CD14-positive monocyte (primary cell): ENCODE measurements around the gene PPTC7. TPM values are rescaled to one million over a fixed set of nuclear protein-coding genes. Genes with fewer than 3 reads are reported as not detected.

Source experiments
- DNase-seq, 3 donors: peaks; one replicate each; pipeline ENCODE4 v3.0.0-alpha.2; 2011 to 2022
- H2AFZ ChIP-seq: 2 replicates; pipeline ENCODE4 v1.6.0; 2012; ENCODE audit warnings: mild to moderate bottlenecking, low read depth, low read length, inconsistent platforms; ENCODE audit not compliant: insufficient read depth, poor library complexity, severe bottlenecking
- H3K27ac ChIP-seq, 2 donors: 1 replicate in 1 of 2; 2 replicates in 1 of 2; pipeline ENCODE4 v1.5.1; 2012 to 2013; ENCODE audit warnings: low read length in 2 of 2, control low read depth in 1 of 2, inconsistent platforms in 1 of 2, low read depth in 1 of 2, mild to moderate bottlenecking in 1 of 2
- H3K27me3 ChIP-seq, 2 donors: one replicate each; pipeline versions ENCODE4 v1.6.0 to v1.6.1; 2011 to 2013; ENCODE audit warnings: low read length in 2 of 2; ENCODE audit not compliant: control insufficient read depth in 2 of 2, insufficient read depth in 2 of 2
- H3K36me3 ChIP-seq, 2 donors: replicated peaks in 1 of 2; 1 replicate in 1 of 2; 2 replicates in 1 of 2; pipeline versions ENCODE4 v1.5.1 to v1.6.1; 2012 to 2013; ENCODE audit warnings: low read length in 2 of 2, control low read depth in 1 of 2, inconsistent platforms in 1 of 2, mild to moderate bottlenecking in 1 of 2; ENCODE audit not compliant: insufficient read depth in 2 of 2, control insufficient read depth in 1 of 2
- H3K4me1 ChIP-seq, 2 donors: 1 replicate in 1 of 2; 2 replicates in 1 of 2; pipeline versions ENCODE4 v1.5.1 to v1.6.1; 2012 to 2013; ENCODE audit warnings: low read length in 2 of 2, control low read depth in 1 of 2, inconsistent platforms in 1 of 2, mild to moderate bottlenecking in 1 of 2, moderate library complexity in 1 of 2; ENCODE audit not compliant: insufficient read depth in 2 of 2, control insufficient read depth in 1 of 2
- H3K4me2 ChIP-seq: replicated peaks from 2 replicates; pipeline ENCODE3; 2012; ENCODE audit warnings: low read length, moderate library complexity, mild to moderate bottlenecking; ENCODE audit not compliant: poor library complexity, severe bottlenecking; ENCODE audit errors: extremely low read depth
- H3K4me3 ChIP-seq, 3 experiments: fragments of 200-600 bp in 1 of 3; sonication (generic) in 1 of 3; replicated peaks in 1 of 3; 1 replicate in 2 of 3; 2 replicates in 1 of 3; pipeline ENCODE4 v1.5.1; 2011 to 2013; ENCODE audit warnings: low read length in 3 of 3, mild to moderate bottlenecking in 3 of 3, control low read depth in 2 of 3, low read depth in 2 of 3, inconsistent platforms in 1 of 3, moderate library complexity in 1 of 3
- H3K79me2 ChIP-seq: 2 replicates; pipeline ENCODE4 v1.6.0; 2012; ENCODE audit warnings: mild to moderate bottlenecking, control low read depth, inconsistent platforms, low read length, moderate library complexity; ENCODE audit not compliant: insufficient read depth
- H3K9ac ChIP-seq: 2 replicates; pipeline ENCODE4 v1.6.0; 2017; ENCODE audit warnings: low read length, mild to moderate bottlenecking; ENCODE audit not compliant: insufficient read depth, poor library complexity, severe bottlenecking
- H3K9me3 ChIP-seq, 2 donors: replicated peaks in 1 of 2; 1 replicate in 1 of 2; 2 replicates in 1 of 2; pipeline versions ENCODE4 v1.5.1 to v1.6.1; 2012 to 2013; ENCODE audit warnings: low read length in 2 of 2, control low read depth in 1 of 2; ENCODE audit not compliant: control insufficient read depth in 1 of 2, insufficient read depth in 1 of 2
- H4K20me1 ChIP-seq: 2 replicates; pipeline ENCODE4 v1.6.0; 2012; ENCODE audit warnings: mild to moderate bottlenecking, low read length, control low read depth, moderate library complexity; ENCODE audit not compliant: insufficient read depth
- H3K27ac Mint-ChIP-seq, 7 donors: one replicate each; pipeline ENCODE4 v1.8.0; 2020; ENCODE audit warnings: mild to moderate bottlenecking in 7 of 7, mixed read lengths in 7 of 7, moderate library complexity in 6 of 7, inconsistent platforms in 2 of 7
- H3K27me3 Mint-ChIP-seq, 3 donors: one replicate each; pipeline ENCODE4 v1.8.0; 2021 to 2022; ENCODE audit warnings: low read depth in 3 of 3, mild to moderate bottlenecking in 3 of 3, mixed read lengths in 3 of 3, moderate library complexity in 3 of 3, inconsistent platforms in 1 of 3
- H3K36me3 Mint-ChIP-seq, 2 donors: one replicate each; pipeline ENCODE4 v1.8.0; 2020; ENCODE audit warnings: mixed read lengths in 2 of 2, inconsistent platforms in 1 of 2, mild to moderate bottlenecking in 1 of 2
- H3K4me1 Mint-ChIP-seq: one replicate; pipeline ENCODE4 v1.8.0; 2020; ENCODE audit warnings: mild to moderate bottlenecking, mixed read lengths
- H3K4me3 Mint-ChIP-seq, 2 donors: one replicate each; pipeline ENCODE4 v1.8.0; 2020; ENCODE audit warnings: mild to moderate bottlenecking in 2 of 2, mixed read lengths in 2 of 2, moderate library complexity in 1 of 2
- H3K9me3 Mint-ChIP-seq, 7 donors: one replicate each; pipeline ENCODE4 v1.8.0; 2020 to 2022; ENCODE audit warnings: mixed read lengths in 7 of 7, mild to moderate bottlenecking in 6 of 7, moderate library complexity in 6 of 7, inconsistent platforms in 2 of 7
- WGBS: methylation state at CpG from one replicate; pipeline ENCODE4 v1.1.5; 2013; ENCODE audit warnings: missing lambda C conversion rate; ENCODE audit not compliant: insufficient coverage; 5-methylcytosine and 5-hydroxymethylcytosine counted together
- intact Hi-C, 2 donors: fragments of 100-400 bp; cut with micrococcal nuclease; formaldehyde crosslinking; loops; one replicate each; pipeline versions ENCODE4 v1.15.0 to v1.15.1; 2023
- polyA plus RNA-seq, 3 donors: library from polyadenylated mRNA; depleted of rRNA in 1 of 3; unstranded in 2 of 3; stranded (reverse) in 1 of 3; fragments of 300-500 nt in 2 of 3; fragments of >200 nt in 1 of 3; fragmentation: Illumina TruSeq in 2 of 3; gene quantifications; 1 replicate in 2 of 3; 2 replicates in 1 of 3; pipeline ENCODE4 v1.2.3, GENCODE V29; 2012 to 2021
- TF ChIP-seq, protein P1 (sequence below): fragments of 200-600 bp; IDR thresholded peaks from one replicate; pipeline ENCODE4 v1.8.0; 2022; ENCODE audit warnings: antibody characterized with exemption, mild to moderate bottlenecking

Gene PPTC7
- polyA plus RNA-seq, 3 donors: 11.6 to 36.5 (median 15.1) TPM

DNA sequence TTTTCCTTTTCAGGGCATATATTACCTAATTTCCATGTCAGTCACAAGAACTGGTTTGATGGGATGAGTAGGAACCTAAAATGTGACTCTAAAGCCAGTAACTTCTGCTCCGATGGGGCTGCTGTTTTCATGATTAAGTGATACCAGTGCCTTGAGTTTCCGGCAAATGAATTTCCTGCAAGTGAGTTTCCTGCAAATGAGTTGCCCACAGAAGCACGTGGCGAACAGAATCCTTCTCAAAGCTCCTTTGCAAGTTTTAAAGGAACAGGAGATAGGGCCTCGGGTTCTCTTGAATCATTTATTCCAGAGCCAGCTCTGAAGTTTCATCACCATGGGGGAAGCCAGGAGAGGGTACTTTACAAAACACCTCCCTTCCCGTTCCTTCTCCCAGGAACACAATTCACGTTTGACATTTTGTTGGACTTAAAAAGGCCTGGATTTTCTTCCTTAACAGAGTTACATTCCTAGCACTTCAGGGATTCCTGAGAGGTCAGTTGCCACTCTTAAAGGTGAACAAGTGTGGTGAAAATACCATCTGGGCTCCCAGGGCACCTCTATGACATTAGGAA is 2.2 kb upstream of the PPTC7 start:
- H3K27me3 ChIP-seq: no peaks in the 10 kb centered on the region
- H3K9ac ChIP-seq: no peak overlapping the region
- peak overlapping the region in 1 of 2 donors; percentile 59 for H3K27ac ChIP-seq
- H3K36me3 ChIP-seq: no peaks in the 10 kb centered on the region
- intact Hi-C loops: no loop called here
- DNase-seq: peak; percentile 35 to 63 (median 48)
- WGBS: 0% methylated on average over 4 of the region's 7 CpGs
- H3K79me2 ChIP-seq: peaks cover 32% of the 10 kb centered on the region
- H4K20me1 ChIP-seq: peaks cover 23% of the 10 kb centered on the region
- no peaks in the 10 kb centered on the region for H3K9me3 ChIP-seq
- Mint-ChIP-seq H3K27me3 (peaks cover 0 to 5% (median 0%) of the 10 kb centered on the region in 3 donors), H3K36me3 (peaks cover 6 to 9% of the 10 kb centered on the region in 2 donors), H3K27ac (peak overlapping the region; percentile 71 to 90 (median 78)), H3K4me3 (peak overlapping the region; percentile 4 to 68), H3K4me1 (peaks cover 54% of the 10 kb centered on the region), H3K9me3 (peaks cover 0 to 2% (median 0%) of the 10 kb centered on the region in 7 donors)
- H3K4me2 ChIP-seq: peak overlapping the region; percentile 55
- TF ChIP-seq, protein P1, sequence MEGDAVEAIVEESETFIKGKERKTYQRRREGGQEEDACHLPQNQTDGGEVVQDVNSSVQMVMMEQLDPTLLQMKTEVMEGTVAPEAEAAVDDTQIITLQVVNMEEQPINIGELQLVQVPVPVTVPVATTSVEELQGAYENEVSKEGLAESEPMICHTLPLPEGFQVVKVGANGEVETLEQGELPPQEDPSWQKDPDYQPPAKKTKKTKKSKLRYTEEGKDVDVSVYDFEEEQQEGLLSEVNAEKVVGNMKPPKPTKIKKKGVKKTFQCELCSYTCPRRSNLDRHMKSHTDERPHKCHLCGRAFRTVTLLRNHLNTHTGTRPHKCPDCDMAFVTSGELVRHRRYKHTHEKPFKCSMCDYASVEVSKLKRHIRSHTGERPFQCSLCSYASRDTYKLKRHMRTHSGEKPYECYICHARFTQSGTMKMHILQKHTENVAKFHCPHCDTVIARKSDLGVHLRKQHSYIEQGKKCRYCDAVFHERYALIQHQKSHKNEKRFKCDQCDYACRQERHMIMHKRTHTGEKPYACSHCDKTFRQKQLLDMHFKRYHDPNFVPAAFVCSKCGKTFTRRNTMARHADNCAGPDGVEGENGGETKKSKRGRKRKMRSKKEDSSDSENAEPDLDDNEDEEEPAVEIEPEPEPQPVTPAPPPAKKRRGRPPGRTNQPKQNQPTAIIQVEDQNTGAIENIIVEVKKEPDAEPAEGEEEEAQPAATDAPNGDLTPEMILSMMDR: no peak
- peak overlapping the region in 1 of 3 experiments; percentile 33 for H3K4me3 ChIP-seq
- peaks cover 49 to 59% of the 10 kb centered on the region in 2 donors for H3K4me1 ChIP-seq
- H2AFZ ChIP-seq: peak overlapping the region; percentile 38

DNA sequence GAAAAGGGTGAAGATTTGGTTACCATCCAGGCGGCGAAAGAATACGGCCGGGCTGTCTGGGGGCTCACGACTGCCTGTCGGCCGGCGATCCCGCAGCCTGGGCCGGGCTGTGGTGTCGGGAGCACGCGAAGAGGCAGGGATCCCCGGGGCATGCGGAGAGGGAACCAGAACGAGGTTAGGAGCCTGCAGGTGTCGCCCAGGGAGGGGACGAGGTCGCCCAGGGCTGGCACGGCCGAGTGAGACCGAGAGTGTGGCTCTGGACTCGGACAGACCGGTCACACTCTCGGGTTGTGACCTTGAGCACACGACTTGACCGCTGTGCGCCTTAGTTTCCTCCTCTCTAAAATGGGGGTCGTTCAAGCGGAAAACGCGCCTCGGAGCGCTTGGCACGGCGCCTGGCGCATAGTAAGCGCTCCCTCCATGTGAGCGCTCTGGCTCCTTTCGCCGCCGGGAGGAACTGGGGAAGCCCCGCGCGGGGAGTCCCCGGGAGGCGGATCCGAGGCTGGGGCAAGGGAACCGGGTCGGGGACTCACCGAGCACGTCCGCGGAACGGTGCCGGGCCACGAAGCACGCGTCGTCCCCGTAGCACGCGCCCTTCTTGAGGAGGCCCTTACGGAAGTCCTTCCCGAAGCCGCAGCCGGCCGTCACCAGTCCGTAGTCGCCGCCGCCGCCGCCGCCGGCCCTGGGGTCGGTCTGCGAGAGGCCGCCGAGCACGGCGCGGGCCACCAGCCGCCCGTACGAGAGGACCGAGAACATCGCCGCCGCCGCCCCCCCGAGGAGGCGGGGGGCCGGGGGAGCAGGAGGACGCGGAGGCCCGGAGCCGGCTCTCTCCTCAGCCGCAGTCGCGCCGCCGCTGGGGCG is 612 bp downstream of the PPTC7 start:
- Mint-ChIP-seq H3K4me3 (peak overlapping the region; percentile 97 to 98), H3K27me3 (peaks cover 0 to 8% (median 0%) of the 10 kb centered on the region in 3 donors), H3K9me3 (peaks cover 0 to 2% (median 0%) of the 10 kb centered on the region in 7 donors), H3K36me3 (peaks cover 9 to 14% of the 10 kb centered on the region in 2 donors), H3K4me1 (peaks cover 73% of the 10 kb centered on the region), H3K27ac (peak overlapping the region; percentile 86 to 95 (median 91))
- Histone ChIP-seq H3K4me1 (peaks cover 65 to 75% of the 10 kb centered on the region in 2 donors), H3K9me3 (no peaks in the 10 kb centered on the region), H3K36me3 (no peaks in the 10 kb centered on the region), H3K4me3 (peak overlapping the region; percentile 76 to 89 (median 77)), H4K20me1 (peaks cover 50% of the 10 kb centered on the region), H3K27me3 (no peaks in the 10 kb centered on the region), H3K4me2 (peak overlapping the region; percentile 95), H3K79me2 (peaks cover 59% of the 10 kb centered on the region), H3K27ac (peak overlapping the region; percentile 80 to 91), H3K9ac (peak overlapping the region; percentile 97), H2AFZ (peak overlapping the region; percentile 66)
- DNase-seq: peak; percentile 72 to 87 (median 77)
- TF ChIP-seq, protein P1: no peak
- under 1% methylated on average over 104 of the region's 104 CpGs for WGBS
- intact Hi-C loops: no loop called here
